GM23338 (cell line): ENCODE results near the gene LITAF. TPM values are rescaled to one million over a fixed set of nuclear protein-coding genes. Genes with fewer than 3 reads are reported as not detected.

Experiments used
- ATAC-seq: fragments of 200-7000 bp; cut with Tn5 transposase; 3 replicates; pipeline ENCODE4 v1.9.1; 2020
- DNase-seq: peaks from one replicate; pipeline ENCODE4 v3.0.0-alpha.2; 2015; ENCODE audit warnings: low spot score
- H2AFZ ChIP-seq: fragments of 200-600 bp; sonication (generic); 2 replicates; pipeline ENCODE4 v1.8.0; 2016; ENCODE audit warnings: antibody characterized with exemption, mild to moderate bottlenecking, moderate library complexity
- H3F3A ChIP-seq: fragments of 200-600 bp; sonication (generic); replicated peaks from 2 replicates; pipeline ENCODE4 v1.8.0; 2017; ENCODE audit warnings: antibody characterized with exemption, mixed run types, low read depth
- H3K27ac ChIP-seq: fragments of 200-600 bp; sonication (generic); 2 replicates; pipeline ENCODE4 v1.6.1; 2016; ENCODE audit warnings: low read depth
- H3K27me3 ChIP-seq: fragments of 200-600 bp; sonication (generic); 2 replicates; pipeline ENCODE4 v1.8.0; 2016; ENCODE audit warnings: mild to moderate bottlenecking, mixed run types, moderate library complexity; ENCODE audit not compliant: insufficient read depth
- H3K36me3 ChIP-seq: fragments of 200-600 bp; sonication (generic); 2 replicates; pipeline ENCODE4 v1.8.0; 2016; ENCODE audit warnings: mild to moderate bottlenecking; ENCODE audit not compliant: insufficient read depth
- H3K4me1 ChIP-seq: fragments of 200-600 bp; sonication (generic); 2 replicates; pipeline ENCODE4 v1.8.0; 2016; ENCODE audit warnings: mild to moderate bottlenecking, moderate library complexity; ENCODE audit not compliant: insufficient read depth
- H3K4me2 ChIP-seq: fragments of 200-600 bp; sonication (generic); 2 replicates; pipeline ENCODE4 v1.7.1; 2017; ENCODE audit warnings: mixed run types
- H3K4me3 ChIP-seq: fragments of 200-600 bp; sonication (generic); 2 replicates; pipeline ENCODE4 v1.6.1; 2016; ENCODE audit warnings: mixed run types
- H3K79me2 ChIP-seq: fragments of 200-600 bp; sonication (generic); replicated peaks from 2 replicates; pipeline ENCODE4 v1.8.0; 2017; ENCODE audit warnings: mild to moderate bottlenecking; ENCODE audit not compliant: insufficient read depth
- H3K9me2 ChIP-seq: fragments of 200-600 bp; sonication (generic); 2 replicates; pipeline ENCODE4 v1.8.0; 2017; ENCODE audit not compliant: insufficient read depth
- H4K20me1 ChIP-seq: fragments of 200-600 bp; sonication (generic); replicated peaks from 2 replicates; pipeline ENCODE4 v1.8.0; 2017; ENCODE audit warnings: mild to moderate bottlenecking; ENCODE audit not compliant: insufficient read depth
- H3K27ac Mint-ChIP-seq: 2 replicates; pipeline ENCODE4 v1.8.0; 2020; ENCODE audit warnings: inconsistent platforms, mild to moderate bottlenecking, moderate library complexity, mixed read lengths
- H3K27me3 Mint-ChIP-seq: 3 replicates; pipeline ENCODE4 v1.8.0; 2022; ENCODE audit warnings: low read depth, mild to moderate bottlenecking, moderate library complexity, mixed read lengths, inconsistent platforms; ENCODE audit not compliant: insufficient read depth, poor library complexity
- H3K36me3 Mint-ChIP-seq: 3 replicates; pipeline ENCODE4 v1.8.0; 2021; ENCODE audit warnings: low read depth, mild to moderate bottlenecking, inconsistent platforms, moderate library complexity, mixed read lengths
- H3K4me1 Mint-ChIP-seq: 3 replicates; pipeline ENCODE4 v1.8.0; 2020; ENCODE audit warnings: mild to moderate bottlenecking, inconsistent platforms, mixed read lengths
- H3K4me3 Mint-ChIP-seq: 3 replicates; pipeline ENCODE4 v1.8.0; 2021; ENCODE audit warnings: moderate library complexity, mild to moderate bottlenecking, inconsistent platforms, mixed read lengths
- H3K9me3 Mint-ChIP-seq: 3 replicates; pipeline ENCODE4 v1.8.0; 2020; ENCODE audit warnings: moderate library complexity, mild to moderate bottlenecking, inconsistent platforms, mixed read lengths
- CTCF ChIP-seq, 2 experiments: fragments of 200-600 bp in 1 of 2; sonication (generic) in 1 of 2; conservative IDR thresholded peaks; 2 replicates each; pipeline versions ENCODE4 v1.5.1 to v1.6.1; 2016 to 2017; ENCODE audit warnings: antibody characterized with exemption in 2 of 2, low read depth in 2 of 2, mild to moderate bottlenecking in 2 of 2, moderate library complexity in 1 of 2
- ETS1 ChIP-seq: IDR thresholded peaks from 2 replicates; pipeline ENCODE4 v1.6.1; 2016; ENCODE audit warnings: antibody characterized with exemption
- EZH2 ChIP-seq: fragments of 200-600 bp; sonication (generic); IDR thresholded peaks from one replicate; pipeline ENCODE4 v1.8.0; 2017; ENCODE audit warnings: antibody characterized with exemption, mild to moderate bottlenecking, low read depth; ENCODE audit not compliant: unreplicated experiment
- EZH2phosphoT487 ChIP-seq: fragments of 200-600 bp; sonication (generic); IDR thresholded peaks from one replicate; pipeline ENCODE4 v1.8.1; 2018; ENCODE audit warnings: antibody characterized with exemption; ENCODE audit not compliant: unreplicated experiment
- NANOG ChIP-seq: IDR thresholded peaks from 2 replicates; pipeline ENCODE4 v1.6.1; 2016; ENCODE audit warnings: antibody characterized with exemption, borderline replicate concordance
- POLR2AphosphoS5 ChIP-seq: IDR thresholded peaks from 2 replicates; pipeline ENCODE4 v1.6.1; 2016; ENCODE audit warnings: antibody characterized with exemption, low read depth
- REST ChIP-seq: IDR thresholded peaks from one replicate; pipeline ENCODE4 v1.6.1; 2018; ENCODE audit warnings: antibody characterized with exemption; ENCODE audit not compliant: unreplicated experiment
- ZNF462 ChIP-seq: fragments of 250-450 bp; sonication (Bioruptor Pico); IDR thresholded peaks from 2 replicates; pipeline ENCODE4 v1.5.0; 2020; ENCODE audit warnings: mild to moderate bottlenecking, moderate library complexity
- polyA plus RNA-seq: library from polyadenylated mRNA; unstranded; fragments of >200 nt; fragmentation: Nextera tagmentation; extraction: Ambion mirVana; gene quantifications from 2 replicates; pipeline ENCODE4 v1.2.1, GENCODE V29; 2016
- total RNA-seq: library from RNA; depleted of rRNA; stranded (reverse); fragments of >200 nt; shearing (Covaris generic); gene quantifications from 2 replicates; pipeline ENCODE4 v1.2.3, GENCODE V29; 2014

LITAF gene
- total and polyA plus RNA-seq, 2 experiments from 2014 or later, result 131 to 158 TPM

- TF ChIP-seq CTCF (conservative IDR thresholded peaks at IDR 0.05; ENCODE audit: low read depth in 2 of 2) (no peak), EZH2phosphoT487 (no peak)
Observed at GRCh38 chr16:11511328-11511727, 75.4 kb downstream of the LITAF start (continued).

- Mint-ChIP-seq H3K36me3 (no peaks in the 10 kb centered on the region), H3K27me3 (peaks cover 4% of the 10 kb centered on the region), H3K4me3 (no peak overlapping the region), H3K27ac (no peak overlapping the region), H3K4me1 (peaks cover 5% of the 10 kb centered on the region), H3K9me3 (no peaks in the 10 kb centered on the region)
- DNase-seq, result no peak
- no peaks in the 10 kb centered on the region for H3K4me1 ChIP-seq
- no peaks in the 10 kb centered on the region for H3K79me2 ChIP-seq
- H3K9me2 ChIP-seq, result no peaks in the 10 kb centered on the region
- no peaks in the 10 kb centered on the region for H3K27me3 ChIP-seq
- no peaks in the 10 kb centered on the region for H3K36me3 ChIP-seq
- H3K4me3 ChIP-seq, result no peak overlapping the region
- no peak for ATAC-seq
- no peaks in the 10 kb centered on the region for H4K20me1 ChIP-seq
- H3F3A ChIP-seq, result no peaks in the 10 kb centered on the region
- no peak overlapping the region for H2AFZ ChIP-seq
- no peak overlapping the region for H3K4me2 ChIP-seq
- no peak overlapping the region for H3K27ac ChIP-seq
- no peak for TF ChIP-seq EZH2
- TF ChIP-seq ZNF462 (CRISPR knock-in tag), result no peak
- no peak for TF ChIP-seq REST
- TF ChIP-seq NANOG, result no peak
- no peak for TF ChIP-seq CTCF (conservative IDR thresholded peaks at IDR 0.05; ENCODE audit: low read depth in 2 of 2)
- no peak for TF ChIP-seq POLR2AphosphoS5
- no peak for TF ChIP-seq ETS1
Observed at GRCh38 chr16:11510178-11510973, 76.3 kb downstream of the LITAF start.
